Dermis blood vessel endothelial cell (primary cell): ENCODE data around the gene RAPGEF4. TPM values are rescaled to one million over a fixed set of nuclear protein-coding genes. Genes with fewer than 3 reads are reported as not detected.

Source experiments
- DNase-seq: peaks from one replicate; pipeline ENCODE4 v3.0.0; 2010
- total RNA-seq: library from RNA; depleted of rRNA; stranded (reverse); fragments of >200 nt; gene quantifications from 2 replicates; pipeline ENCODE4 v1.2.3, GENCODE V29; 2014

The RAPGEF4 gene
- total RNA-seq, 1 donor from 2014 or later: 30.5 TPM

GRCh38 chr2:172944022-172944793, 208.6 kb downstream of the RAPGEF4 start:
- DNase-seq: no peak

- no peak for DNase-seq
Measured at GRCh38 chr2:172944794-172945509, 209.3 kb downstream of the RAPGEF4 start.

- no peak for DNase-seq
Measured at GRCh38 chr2:172945510-172945850, 209.8 kb downstream of the RAPGEF4 start.

GRCh38 chr2:172947461-172948153, 212.0 kb downstream of the RAPGEF4 start:
- no peak for DNase-seq

GRCh38 chr2:172949522-172949921, 213.9 kb downstream of the RAPGEF4 start:
- DNase-seq: no peak

GRCh38 chr2:172950565-172950964, 214.9 kb downstream of the RAPGEF4 start:
- DNase-seq: no peak

- no peak for DNase-seq
Measured at GRCh38 chr2:172951554-172951953, 215.9 kb downstream of the RAPGEF4 start.

- DNase-seq: no peak
Measured at GRCh38 chr2:172953411-172953810, 217.8 kb downstream of the RAPGEF4 start.

- DNase-seq: no peak
Measured at GRCh38 chr2:172953970-172954852, 218.6 kb downstream of the RAPGEF4 start.

- no peak for DNase-seq
Measured at GRCh38 chr2:172955587-172955986, 219.9 kb downstream of the RAPGEF4 start.

- DNase-seq: no peak
Measured at GRCh38 chr2:172957734-172958133, 222.1 kb downstream of the RAPGEF4 start.

- no peak for DNase-seq
Measured at GRCh38 chr2:172962082-172962481, 226.4 kb downstream of the RAPGEF4 start.

GRCh38 chr2:172962824-172963223, 227.2 kb downstream of the RAPGEF4 start:
- DNase-seq: peak; percentile 92

- DNase-seq: no peak
Measured at GRCh38 chr2:172964511-172965139, 229.0 kb downstream of the RAPGEF4 start.

- DNase-seq: no peak
Measured at GRCh38 chr2:172965433-172966212, 230.0 kb downstream of the RAPGEF4 start.

GRCh38 chr2:172967036-172967982, 231.7 kb downstream of the RAPGEF4 start:
- no peak for DNase-seq

GRCh38 chr2:172968061-172968469, 232.4 kb downstream of the RAPGEF4 start:
- DNase-seq: peak; percentile 94

- DNase-seq: no peak
Measured at GRCh38 chr2:172969166-172969565, 233.5 kb downstream of the RAPGEF4 start.

GRCh38 chr2:172969609-172970008, 234.0 kb downstream of the RAPGEF4 start:
- peak; percentile 83 for DNase-seq

- peak; percentile 49 for DNase-seq
Measured at GRCh38 chr2:172970660-172971059, 235.0 kb downstream of the RAPGEF4 start.
